H9 (cell line): ENCODE results near the gene ADAMTSL2. TPM values are rescaled to one million over a fixed set of nuclear protein-coding genes. Genes with fewer than 3 reads are reported as not detected.

Source experiments
- DNase-seq: peaks from one replicate; pipeline ENCODE4 v3.0.0-alpha.2; 2017
- H2AFZ ChIP-seq: one replicate; pipeline ENCODE4 v1.6.1; 2013; ENCODE audit warnings: mild to moderate bottlenecking, low read length, control low read depth, moderate library complexity
- H2AK5ac ChIP-seq: 2 replicates; pipeline ENCODE4 v1.6.1; 2013; ENCODE audit warnings: low read length, control low read depth, mixed read lengths; ENCODE audit not compliant: insufficient read length
- H2BK120ac ChIP-seq: one replicate; pipeline ENCODE4 v1.6.1; 2013; ENCODE audit warnings: low read depth, mild to moderate bottlenecking, low read length, control low read depth, inconsistent platforms; ENCODE audit not compliant: poor library complexity, severe bottlenecking
- H2BK12ac ChIP-seq: 2 replicates; pipeline ENCODE4 v1.6.1; 2013; ENCODE audit warnings: low read length, control low read depth, mixed read lengths, low read depth; ENCODE audit not compliant: insufficient read length
- H2BK15ac ChIP-seq: 2 replicates; pipeline ENCODE4 v1.6.1; 2013; ENCODE audit warnings: low read depth, low read length, control low read depth
- H2BK20ac ChIP-seq: one replicate; pipeline ENCODE4 v1.6.1; 2013; ENCODE audit warnings: low read depth, mild to moderate bottlenecking, low read length, control low read depth, inconsistent platforms; ENCODE audit not compliant: poor library complexity, severe bottlenecking
- H2BK5ac ChIP-seq: 2 replicates; pipeline ENCODE4 v1.6.1; 2013; ENCODE audit warnings: low read length, control low read depth, mixed read lengths; ENCODE audit not compliant: insufficient read length
- H3K14ac ChIP-seq: 2 replicates; pipeline ENCODE4 v1.6.1; 2013; ENCODE audit warnings: low read length, control low read depth; ENCODE audit not compliant: insufficient read depth
- H3K18ac ChIP-seq: 2 replicates; pipeline ENCODE4 v1.6.1; 2013; ENCODE audit warnings: low read depth, mild to moderate bottlenecking, mixed read lengths, low read length, control low read depth; ENCODE audit not compliant: insufficient read length
- H3K23ac ChIP-seq: 2 replicates; pipeline ENCODE4 v1.6.1; 2013; ENCODE audit warnings: low read length, control low read depth, mixed read lengths, low read depth; ENCODE audit not compliant: insufficient read length
- H3K23me2 ChIP-seq: 2 replicates; pipeline ENCODE4 v1.6.1; 2013; ENCODE audit warnings: low read depth, mild to moderate bottlenecking, mixed read lengths, low read length, control low read depth; ENCODE audit not compliant: insufficient read length, poor library complexity, severe bottlenecking
- H3K27ac ChIP-seq: 2 replicates; pipeline ENCODE4 v1.5.1; 2013; ENCODE audit warnings: low read length, control low read depth, mixed read lengths, low read depth; ENCODE audit not compliant: insufficient read length
- H3K27me3 ChIP-seq: 2 replicates; pipeline ENCODE4 v1.6.1; 2013; ENCODE audit warnings: low read length, control low read depth, inconsistent platforms; ENCODE audit not compliant: insufficient read depth
- H3K4ac ChIP-seq: 2 replicates; pipeline ENCODE4 v1.6.1; 2013; ENCODE audit warnings: low read depth, mild to moderate bottlenecking, control low read depth, inconsistent platforms, low read length, moderate library complexity
- H3K4me1 ChIP-seq: 2 replicates; pipeline ENCODE4 v1.6.1; 2013; ENCODE audit warnings: low read length, control low read depth, inconsistent platforms; ENCODE audit not compliant: insufficient read depth
- H3K4me2 ChIP-seq: 2 replicates; pipeline ENCODE4 v1.6.1; 2013; ENCODE audit warnings: low read length, control low read depth, mixed read lengths; ENCODE audit not compliant: insufficient read length, insufficient read depth
- H3K56ac ChIP-seq: 2 replicates; pipeline ENCODE4 v1.6.1; 2013; ENCODE audit warnings: low read depth, mild to moderate bottlenecking, mixed read lengths, low read length, control low read depth; ENCODE audit not compliant: insufficient read length
- H3K79me1 ChIP-seq: 2 replicates; pipeline ENCODE4 v1.6.1; 2013; ENCODE audit warnings: low read depth, mild to moderate bottlenecking, moderate library complexity, low read length, control low read depth, inconsistent platforms; ENCODE audit not compliant: insufficient read depth, poor library complexity, severe bottlenecking
- H3K79me2 ChIP-seq: 2 replicates; pipeline ENCODE4 v1.6.1; 2013; ENCODE audit warnings: low read length, control low read depth, inconsistent platforms; ENCODE audit not compliant: insufficient read depth
- H3K9ac ChIP-seq: 2 replicates; pipeline ENCODE4 v1.6.1; 2013; ENCODE audit warnings: low read length, control low read depth, mixed read lengths; ENCODE audit not compliant: insufficient read length; ENCODE audit errors: extremely low read depth
- H3K9me3 ChIP-seq: one replicate; pipeline ENCODE4 v1.6.1; 2013; ENCODE audit warnings: low read depth, low read length, inconsistent platforms; ENCODE audit not compliant: control insufficient read depth
- H3T11ph ChIP-seq: one replicate; pipeline ENCODE4 v1.6.1; 2013; ENCODE audit warnings: mild to moderate bottlenecking, low read length, control low read depth, inconsistent platforms
- H4K20me1 ChIP-seq: one replicate; pipeline ENCODE4 v1.6.1; 2013; ENCODE audit not compliant: control insufficient read depth, insufficient read length, insufficient read depth
- H4K5ac ChIP-seq: 2 replicates; pipeline ENCODE4 v1.6.1; 2013; ENCODE audit warnings: low read depth, mild to moderate bottlenecking, mixed read lengths, low read length, control low read depth; ENCODE audit not compliant: insufficient read length
- H4K8ac ChIP-seq: replicated peaks from 2 replicates; pipeline ENCODE4 v1.6.1; 2013; ENCODE audit warnings: low read length, control low read depth, mixed read lengths, low read depth; ENCODE audit not compliant: insufficient read length
- H4K91ac ChIP-seq: 2 replicates; pipeline ENCODE4 v1.6.1; 2013; ENCODE audit warnings: low read depth, mild to moderate bottlenecking, moderate library complexity, mixed read lengths, low read length, control low read depth; ENCODE audit not compliant: insufficient read length
- H3K27ac Mint-ChIP-seq, 3 experiments: 2 replicates in 2 of 3; 3 replicates in 1 of 3; pipeline ENCODE4 v1.8.0; 2020 to 2021; ENCODE audit warnings: mixed read lengths in 3 of 3, mild to moderate bottlenecking in 1 of 3, moderate library complexity in 1 of 3
- H3K27me3 Mint-ChIP-seq: 2 replicates; pipeline ENCODE4 v1.8.0; 2021; ENCODE audit warnings: low read depth, mild to moderate bottlenecking, moderate library complexity, mixed read lengths
- H3K36me3 Mint-ChIP-seq, 3 experiments: 2 replicates in 2 of 3; 3 replicates in 1 of 3; pipeline ENCODE4 v1.8.0; 2020 to 2021; ENCODE audit warnings: low read depth in 3 of 3, mixed read lengths in 3 of 3; ENCODE audit not compliant: insufficient read depth in 1 of 3
- H3K4me1 Mint-ChIP-seq, 2 experiments: 2 replicates each; pipeline ENCODE4 v1.8.0; 2020; ENCODE audit warnings: mixed read lengths in 2 of 2
- H3K4me3 Mint-ChIP-seq, 2 experiments: 2 replicates in 1 of 2; 3 replicates in 1 of 2; pipeline ENCODE4 v1.8.0; 2020 to 2021; ENCODE audit warnings: mild to moderate bottlenecking in 2 of 2, mixed read lengths in 2 of 2, moderate library complexity in 1 of 2
- H3K9me3 Mint-ChIP-seq, 2 experiments: 2 replicates in 1 of 2; 3 replicates in 1 of 2; pipeline ENCODE4 v1.8.0; 2020; ENCODE audit warnings: mild to moderate bottlenecking in 2 of 2, mixed read lengths in 2 of 2, moderate library complexity in 1 of 2
- WGBS: extraction: QIAGEN DNeasy Blood & Tissue Kit; methylation state at CpG from one replicate; pipeline ENCODE4 v1.1.7; 2013; ENCODE audit warnings: missing lambda C conversion rate, low lambda C conversion rate, mixed read lengths; ENCODE audit not compliant: insufficient read length; ENCODE audit errors: extremely low coverage; 5-methylcytosine and 5-hydroxymethylcytosine counted together
- total RNA-seq: library from RNA; stranded (reverse); gene quantifications from 2 replicates; pipeline ENCODE4 v1.2.1, GENCODE V29; 2021
- TF ChIP-seq, protein P1 (sequence below): fragments of 200-600 bp; sonication (generic); conservative IDR thresholded peaks from 3 replicates; pipeline ENCODE4 v1.8.0; 2021; ENCODE audit warnings: antibody characterized with exemption, mild to moderate bottlenecking

Gene ADAMTSL2
- total RNA-seq, 1 experiment from 2014 or later = 0.61 TPM

DNA sequence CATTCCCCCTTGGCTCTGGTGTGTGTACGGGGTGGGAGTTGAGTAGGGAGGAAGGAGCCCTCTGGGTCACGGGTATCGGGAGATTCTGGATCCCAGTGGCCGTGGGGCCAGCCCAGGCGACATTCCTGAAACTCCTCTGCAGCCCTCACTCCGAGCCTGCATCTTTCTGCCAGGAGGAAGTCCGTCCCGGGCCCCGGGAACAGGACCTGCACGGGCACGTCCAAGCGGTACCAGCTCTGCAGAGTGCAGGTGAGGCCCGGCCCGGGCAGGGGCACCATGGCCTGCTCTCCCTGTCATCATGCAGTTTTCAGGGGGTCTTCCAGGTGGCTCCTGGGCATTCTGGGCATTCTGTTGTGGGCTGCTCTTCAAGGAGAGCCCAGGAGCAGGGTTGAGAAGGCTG lies 3.7 kb downstream of the ADAMTSL2 start:
- H3K23me2 ChIP-seq = peaks cover 9% of the 10 kb centered on the region
- no peak overlapping the region for H3K23ac ChIP-seq
- H3K18ac ChIP-seq = no peak overlapping the region
- H3K14ac ChIP-seq = no peak overlapping the region
- Mint-ChIP-seq H3K4me3 (no peak overlapping the region), H3K36me3 (no peaks in the 10 kb centered on the region), H3K27ac (no peak overlapping the region), H3K9me3 (no peaks in the 10 kb centered on the region), H3K27me3 (peaks cover 22% of the 10 kb centered on the region), H3K4me1 (peaks cover 20 to 37% of the 10 kb centered on the region in 2 experiments)
- no CpG with 5 or more reads among the region's 14 CpGs for WGBS
- H2AFZ ChIP-seq = no peak overlapping the region
- H2BK20ac ChIP-seq = no peak overlapping the region
- H4K20me1 ChIP-seq = no peaks in the 10 kb centered on the region
- H2BK12ac ChIP-seq = no peak overlapping the region
- H2BK120ac ChIP-seq = no peak overlapping the region
- no peak overlapping the region for H3K56ac ChIP-seq
- TF ChIP-seq, protein P1, sequence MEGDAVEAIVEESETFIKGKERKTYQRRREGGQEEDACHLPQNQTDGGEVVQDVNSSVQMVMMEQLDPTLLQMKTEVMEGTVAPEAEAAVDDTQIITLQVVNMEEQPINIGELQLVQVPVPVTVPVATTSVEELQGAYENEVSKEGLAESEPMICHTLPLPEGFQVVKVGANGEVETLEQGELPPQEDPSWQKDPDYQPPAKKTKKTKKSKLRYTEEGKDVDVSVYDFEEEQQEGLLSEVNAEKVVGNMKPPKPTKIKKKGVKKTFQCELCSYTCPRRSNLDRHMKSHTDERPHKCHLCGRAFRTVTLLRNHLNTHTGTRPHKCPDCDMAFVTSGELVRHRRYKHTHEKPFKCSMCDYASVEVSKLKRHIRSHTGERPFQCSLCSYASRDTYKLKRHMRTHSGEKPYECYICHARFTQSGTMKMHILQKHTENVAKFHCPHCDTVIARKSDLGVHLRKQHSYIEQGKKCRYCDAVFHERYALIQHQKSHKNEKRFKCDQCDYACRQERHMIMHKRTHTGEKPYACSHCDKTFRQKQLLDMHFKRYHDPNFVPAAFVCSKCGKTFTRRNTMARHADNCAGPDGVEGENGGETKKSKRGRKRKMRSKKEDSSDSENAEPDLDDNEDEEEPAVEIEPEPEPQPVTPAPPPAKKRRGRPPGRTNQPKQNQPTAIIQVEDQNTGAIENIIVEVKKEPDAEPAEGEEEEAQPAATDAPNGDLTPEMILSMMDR = no peak
- H2BK15ac ChIP-seq = no peak overlapping the region
- H4K91ac ChIP-seq = no peak overlapping the region
- H3K9me3 ChIP-seq = no peaks in the 10 kb centered on the region
- no peak overlapping the region for H3K4me2 ChIP-seq
- no peak overlapping the region for H2AK5ac ChIP-seq
- DNase-seq = no peak
- no peaks in the 10 kb centered on the region for H3K79me2 ChIP-seq
- H3K27me3 ChIP-seq = no peaks in the 10 kb centered on the region; the same call in 1 of the 2 replicates
- no peak overlapping the region for H3K27ac ChIP-seq
- no peak overlapping the region for H4K8ac ChIP-seq
- no peak overlapping the region for H3T11ph ChIP-seq
- peaks cover 7% of the 10 kb centered on the region; the same call in 1 of the 2 replicates for H3K4me1 ChIP-seq
- H3K4ac ChIP-seq = no peak overlapping the region
- H4K5ac ChIP-seq = no peak overlapping the region
- no peak overlapping the region for H2BK5ac ChIP-seq
- H3K9ac ChIP-seq = no peak overlapping the region
- no peaks in the 10 kb centered on the region for H3K79me1 ChIP-seq
